ENCODE measurements around the gene EAF1. TPM values are rescaled to one million over a fixed set of nuclear protein-coding genes. Genes with fewer than 3 reads are reported as not detected.

The EAF1 gene
- polyA plus RNA-seq, 1 donor from 2014 or later = 45.4 TPM

DNA sequence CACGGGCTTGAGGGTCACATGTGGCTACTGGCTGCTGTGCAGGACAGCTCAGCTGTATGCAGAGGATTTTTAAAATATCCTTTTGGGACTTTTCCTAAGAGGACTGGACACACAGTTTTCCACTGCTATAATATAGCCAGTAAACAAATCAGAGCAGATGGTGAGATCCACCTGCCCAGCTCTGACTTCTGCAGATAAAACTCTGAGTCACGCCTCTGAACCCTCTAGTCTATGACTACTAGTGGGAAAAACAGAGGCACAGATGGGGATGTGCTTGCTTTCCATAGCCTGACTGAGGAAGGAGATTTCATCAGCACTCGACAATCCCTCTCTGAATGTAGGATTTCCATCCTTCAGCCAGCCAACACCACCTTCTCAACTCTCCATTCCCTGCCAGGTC is 49.0 kb downstream of the EAF1 start:
- Histone ChIP-seq H3F3A (ENCODE audit: insufficient read depth, low read length, poor library complexity, severe bottlenecking) (no peaks in the 10 kb centered on the region), H4K20me1 (ENCODE audit: insufficient read depth) (no peaks in the 10 kb centered on the region), H3K9ac (ENCODE audit: low read length) (no peak overlapping the region), H3K79me2 (replicated peaks; ENCODE audit: insufficient read depth, low read length) (no peaks in the 10 kb centered on the region), H3K4me2 (ENCODE audit: low read length) (no peak overlapping the region), H3K9me2 (ENCODE audit: insufficient read depth, low read length) (no peaks in the 10 kb centered on the region), H3K27ac (ENCODE audit: low read length) (no peak overlapping the region), H2AFZ (ENCODE audit: low read depth, low read length) (no peak overlapping the region), H3K4me3 (ENCODE audit: low read length) (no peak overlapping the region), H3K27me3 (ENCODE audit: insufficient read depth, low read depth, low read length) (no peaks in the 10 kb centered on the region), H3K36me3 (ENCODE audit: insufficient read depth, low read length) (no peaks in the 10 kb centered on the region), H3K9me3 (ENCODE audit: low read length) (no peaks in the 10 kb centered on the region)
- TF ChIP-seq RAD21 (conservative IDR thresholded peaks at IDR 0.05) (no peak), REST (IDR thresholded peaks at IDR 0.05; ENCODE audit: borderline replicate concordance) (no peak), TAF1 (IDR thresholded peaks at IDR 0.05; ENCODE audit: low read depth) (no peak), MXI1 (conservative IDR thresholded peaks at IDR 0.05; ENCODE audit: poor library complexity, severe bottlenecking) (no peak), EZH2 (IDR thresholded peaks at IDR 0.05; ENCODE audit: borderline replicate concordance, insufficient read depth, low read length, poor library complexity, severe bottlenecking) (no peak), CTCF (IDR thresholded peaks at IDR 0.05; ENCODE audit: poor library complexity, severe bottlenecking) (no peak), SMC3 (conservative IDR thresholded peaks at IDR 0.05; ENCODE audit: poor library complexity) (no peak), EP300 (conservative IDR thresholded peaks at IDR 0.05; ENCODE audit: poor library complexity, severe bottlenecking) (no peak), POLR2AphosphoS5 (IDR thresholded peaks at IDR 0.05) (no peak)

DNA sequence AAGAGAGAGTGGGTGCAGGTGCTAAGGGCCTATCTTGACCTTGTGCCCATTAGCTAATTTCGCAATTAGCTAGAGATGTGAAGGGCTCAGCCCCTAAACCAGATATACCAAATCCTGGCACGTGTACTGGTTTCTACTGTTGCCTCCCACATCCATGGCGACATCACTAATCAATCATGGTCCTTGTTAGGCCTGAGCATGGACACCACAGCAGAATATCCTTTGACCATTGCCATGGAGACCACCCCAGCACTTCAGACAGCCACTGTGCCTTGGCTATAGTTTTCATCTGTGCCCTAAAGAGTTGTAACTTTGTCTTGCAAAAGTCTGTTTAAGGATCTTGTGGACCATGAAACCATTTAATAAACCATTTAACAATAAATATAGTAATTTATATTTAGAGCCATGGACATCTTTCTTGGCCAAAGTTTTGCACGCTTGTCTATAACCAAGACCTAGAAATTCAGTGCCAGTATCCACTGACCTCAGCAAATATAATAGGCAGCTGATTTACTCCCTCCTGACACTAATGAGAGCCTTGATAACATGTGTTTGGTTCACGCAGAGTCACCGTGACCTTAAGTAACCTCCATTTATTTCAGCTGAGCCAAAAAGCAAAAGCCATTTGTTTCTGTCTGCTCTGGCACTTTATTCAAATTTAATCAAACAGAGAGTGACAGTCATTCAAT is 50.7 kb downstream of the EAF1 start:
- no peaks in the 10 kb centered on the region for H3K27me3 ChIP-seq (ENCODE audit: insufficient read depth, low read depth, low read length)
- H2AFZ ChIP-seq (ENCODE audit: low read depth, low read length) = no peak overlapping the region
- H3K27ac ChIP-seq (ENCODE audit: low read length) = no peak overlapping the region

More for the DNA sequence above, 50.7 kb downstream of the EAF1 start:
- Histone ChIP-seq H3K9ac (ENCODE audit: low read length) (no peak overlapping the region), H3F3A (ENCODE audit: insufficient read depth, low read length, poor library complexity, severe bottlenecking) (no peaks in the 10 kb centered on the region), H3K79me2 (replicated peaks; ENCODE audit: insufficient read depth, low read length) (no peaks in the 10 kb centered on the region), H3K4me3 (ENCODE audit: low read length) (no peak overlapping the region), H3K9me3 (ENCODE audit: low read length) (no peaks in the 10 kb centered on the region), H3K4me2 (ENCODE audit: low read length) (no peak overlapping the region), H4K20me1 (ENCODE audit: insufficient read depth) (no peaks in the 10 kb centered on the region), H3K9me2 (ENCODE audit: insufficient read depth, low read length) (no peaks in the 10 kb centered on the region), H3K36me3 (ENCODE audit: insufficient read depth, low read length) (no peaks in the 10 kb centered on the region)
- TF ChIP-seq MXI1 (conservative IDR thresholded peaks at IDR 0.05; ENCODE audit: poor library complexity, severe bottlenecking) = no peak
- no peak for TF ChIP-seq POLR2AphosphoS5 (IDR thresholded peaks at IDR 0.05)
- no peak for TF ChIP-seq SMC3 (conservative IDR thresholded peaks at IDR 0.05; ENCODE audit: poor library complexity)
- TF ChIP-seq EZH2 (IDR thresholded peaks at IDR 0.05; ENCODE audit: borderline replicate concordance, insufficient read depth, low read length, poor library complexity, severe bottlenecking) = no peak
